DOHH2 (cell line): ENCODE results near the gene GALNT17.

Experiments
- H3F3A ChIP-seq: fragments of 200-600 bp; sonication (generic), shearing (Covaris generic); 2 replicates; pipeline ENCODE4 v1.6.0; 2016; ENCODE audit warnings: antibody characterized with exemption, mild to moderate bottlenecking; ENCODE audit not compliant: control insufficient read depth, insufficient read depth
- H3K27ac ChIP-seq: fragments of 200-600 bp; sonication (generic); 2 replicates; pipeline ENCODE4 v1.5.1; 2014; ENCODE audit warnings: low read depth, mild to moderate bottlenecking, low read length, moderate library complexity
- H3K27me3 ChIP-seq: fragments of 200-600 bp; sonication (generic); 2 replicates; pipeline ENCODE4 v1.6.1; 2014; ENCODE audit warnings: mild to moderate bottlenecking, low read length, mixed read lengths; ENCODE audit not compliant: control insufficient read depth
- H3K36me3 ChIP-seq: fragments of 200-600 bp; sonication (generic); 2 replicates; pipeline ENCODE4 v1.6.1; 2014; ENCODE audit warnings: mild to moderate bottlenecking, low read length, moderate library complexity, mixed read lengths; ENCODE audit not compliant: control insufficient read depth
- H3K4me1 ChIP-seq: fragments of 200-600 bp; sonication (generic); 2 replicates; pipeline ENCODE4 v1.6.1; 2014; ENCODE audit warnings: mild to moderate bottlenecking, low read length, mixed read lengths; ENCODE audit not compliant: control insufficient read depth
- H3K4me2 ChIP-seq: fragments of 200-600 bp; sonication (generic); 2 replicates; pipeline ENCODE4 v1.6.0; 2014; ENCODE audit warnings: mild to moderate bottlenecking, low read length, moderate library complexity
- H3K4me3 ChIP-seq: fragments of 200-600 bp; sonication (generic); 2 replicates; pipeline ENCODE4 v1.5.1; 2014; ENCODE audit warnings: mild to moderate bottlenecking, low read length, mixed read lengths
- H3K79me2 ChIP-seq: fragments of 200-600 bp; sonication (generic); 2 replicates; pipeline ENCODE4 v1.6.1; 2014; ENCODE audit warnings: mild to moderate bottlenecking, low read length, mixed read lengths; ENCODE audit not compliant: control insufficient read depth
- H3K9me2 ChIP-seq: fragments of 200-600 bp; sonication (generic); replicated peaks from 2 replicates; pipeline ENCODE4 v1.6.1; 2014; ENCODE audit warnings: mild to moderate bottlenecking, low read length, mixed read lengths; ENCODE audit not compliant: control insufficient read depth
- H3K9me3 ChIP-seq: fragments of 200-600 bp; sonication (generic); 2 replicates; pipeline ENCODE4 v1.6.1; 2014; ENCODE audit warnings: antibody characterized with exemption, low read length, mixed read lengths; ENCODE audit not compliant: control insufficient read depth, insufficient read depth
- H4K20me1 ChIP-seq: fragments of 200-600 bp; sonication (generic); 2 replicates; pipeline ENCODE4 v1.6.0; 2014; ENCODE audit warnings: low read depth, mild to moderate bottlenecking, antibody characterized with exemption, low read length, moderate library complexity; ENCODE audit not compliant: control insufficient read depth, insufficient read depth
- EZH2phosphoT487 ChIP-seq: fragments of 200-600 bp; sonication (generic); IDR thresholded peaks from 2 replicates; pipeline ENCODE4 v1.6.1; 2017; ENCODE audit warnings: borderline replicate concordance, mild to moderate bottlenecking, antibody characterized with exemption, low read length, moderate library complexity, mixed read lengths
- TF ChIP-seq, protein P1 (sequence below): fragments of 200-600 bp; sonication (generic); IDR thresholded peaks from one replicate; pipeline ENCODE4 v1.5.1; 2014; ENCODE audit warnings: antibody characterized with exemption, mild to moderate bottlenecking, low read depth, low read length; ENCODE audit not compliant: poor library complexity, severe bottlenecking

The GALNT17 gene

GRCh38 chr7:71354716-71355115 is 222.8 kb downstream of the GALNT17 start:
- no peaks in the 10 kb centered on the region for H4K20me1 ChIP-seq
- no peaks in the 10 kb centered on the region for H3K79me2 ChIP-seq
- no peak overlapping the region for H3K4me3 ChIP-seq
- H3K27me3 ChIP-seq = no peaks in the 10 kb centered on the region
- H3K27ac ChIP-seq = no peak overlapping the region
- no peak overlapping the region for H3K4me2 ChIP-seq
- no peak for TF ChIP-seq EZH2phosphoT487
- TF ChIP-seq, protein P1, sequence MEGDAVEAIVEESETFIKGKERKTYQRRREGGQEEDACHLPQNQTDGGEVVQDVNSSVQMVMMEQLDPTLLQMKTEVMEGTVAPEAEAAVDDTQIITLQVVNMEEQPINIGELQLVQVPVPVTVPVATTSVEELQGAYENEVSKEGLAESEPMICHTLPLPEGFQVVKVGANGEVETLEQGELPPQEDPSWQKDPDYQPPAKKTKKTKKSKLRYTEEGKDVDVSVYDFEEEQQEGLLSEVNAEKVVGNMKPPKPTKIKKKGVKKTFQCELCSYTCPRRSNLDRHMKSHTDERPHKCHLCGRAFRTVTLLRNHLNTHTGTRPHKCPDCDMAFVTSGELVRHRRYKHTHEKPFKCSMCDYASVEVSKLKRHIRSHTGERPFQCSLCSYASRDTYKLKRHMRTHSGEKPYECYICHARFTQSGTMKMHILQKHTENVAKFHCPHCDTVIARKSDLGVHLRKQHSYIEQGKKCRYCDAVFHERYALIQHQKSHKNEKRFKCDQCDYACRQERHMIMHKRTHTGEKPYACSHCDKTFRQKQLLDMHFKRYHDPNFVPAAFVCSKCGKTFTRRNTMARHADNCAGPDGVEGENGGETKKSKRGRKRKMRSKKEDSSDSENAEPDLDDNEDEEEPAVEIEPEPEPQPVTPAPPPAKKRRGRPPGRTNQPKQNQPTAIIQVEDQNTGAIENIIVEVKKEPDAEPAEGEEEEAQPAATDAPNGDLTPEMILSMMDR = no peak
- no peaks in the 10 kb centered on the region for H3K9me2 ChIP-seq
- H3K4me1 ChIP-seq = no peaks in the 10 kb centered on the region
- peaks cover 12% of the 10 kb centered on the region; the same call in 1 of the 2 replicates for H3K9me3 ChIP-seq
- H3K36me3 ChIP-seq = no peaks in the 10 kb centered on the region
- no peaks in the 10 kb centered on the region for H3F3A ChIP-seq

- Histone ChIP-seq H3K4me3 (no peak overlapping the region), H3K79me2 (no peaks in the 10 kb centered on the region), H3K27me3 (no peaks in the 10 kb centered on the region), H3K27ac (no peak overlapping the region), H3F3A (no peaks in the 10 kb centered on the region), H4K20me1 (no peaks in the 10 kb centered on the region), H3K36me3 (no peaks in the 10 kb centered on the region), H3K4me2 (no peak overlapping the region), H3K9me3 (peaks cover 15% of the 10 kb centered on the region; the same call in 1 of the 2 replicates), H3K9me2 (no peaks in the 10 kb centered on the region), H3K4me1 (no peaks in the 10 kb centered on the region)
- no peak for TF ChIP-seq EZH2phosphoT487
- TF ChIP-seq, protein P1 = no peak
Measured at GRCh38 chr7:71361451-71362032, 229.6 kb downstream of the GALNT17 start.

GRCh38 chr7:71362240-71362639 is 230.3 kb downstream of the GALNT17 start:
- H3K27me3 ChIP-seq = no peaks in the 10 kb centered on the region
- H3K9me3 ChIP-seq = peaks cover 12% of the 10 kb centered on the region; the same call in 1 of the 2 replicates
- H3K27ac ChIP-seq = no peak overlapping the region
- TF ChIP-seq, protein P1 = no peak
- TF ChIP-seq EZH2phosphoT487 = no peak
- no peaks in the 10 kb centered on the region for H3K36me3 ChIP-seq
- H3K4me3 ChIP-seq = no peak overlapping the region
- no peaks in the 10 kb centered on the region for H3K4me1 ChIP-seq
- no peaks in the 10 kb centered on the region for H4K20me1 ChIP-seq
- H3F3A ChIP-seq = no peaks in the 10 kb centered on the region
- no peaks in the 10 kb centered on the region for H3K9me2 ChIP-seq
- H3K4me2 ChIP-seq = no peak overlapping the region
- H3K79me2 ChIP-seq = no peaks in the 10 kb centered on the region
